Spleen (tissue), 11 donors: Measurements from ENCODE around the gene CCSER2. TPM values are rescaled to one million over a fixed set of nuclear protein-coding genes. Genes with fewer than 3 reads are reported as not detected.
"Not testable (repeated sequence)": the region's sequence is repeated elsewhere in the genome, so short reads cannot be mapped to it uniquely, and the experiment has no call there.

Experiments used
- DNase-seq: peaks from one replicate; pipeline ENCODE4 v3.0.0-alpha.2; 2020
- H3K27ac ChIP-seq, 8 donors: fragments of 200-600 bp; sonication (generic) in 7 of 8; 1 replicate in 4 of 8; 2 replicates in 4 of 8; pipeline versions ENCODE4 v1.5.0 to v1.8.0; 2016 to 2021; ENCODE audit warnings: inconsistent platforms in 4 of 8, mild to moderate bottlenecking in 4 of 8, moderate library complexity in 1 of 8
- H3K27me3 ChIP-seq, 7 donors: fragments of 200-600 bp; sonication (generic) in 6 of 7; replicated peaks in 1 of 7; 1 replicate in 4 of 7; 2 replicates in 3 of 7; pipeline versions ENCODE4 v1.5.0 to v1.8.0; 2016 to 2021; ENCODE audit warnings: inconsistent platforms in 3 of 7, mild to moderate bottlenecking in 1 of 7
- H3K36me3 ChIP-seq, 6 donors: fragments of 200-600 bp; sonication (generic) in 5 of 6; 1 replicate in 4 of 6; 2 replicates in 2 of 6; pipeline versions ENCODE4 v1.5.0 to v1.8.0; 2016 to 2021; ENCODE audit warnings: inconsistent platforms in 2 of 6
- H3K4me1 ChIP-seq, 6 donors: fragments of 200-600 bp; sonication (generic) in 5 of 6; 1 replicate in 3 of 6; 2 replicates in 3 of 6; pipeline versions ENCODE4 v1.5.0 to v1.8.0; 2016 to 2021; ENCODE audit warnings: inconsistent platforms in 3 of 6
- H3K4me3 ChIP-seq, 8 donors: fragments of 200-600 bp; sonication (generic) in 7 of 8; 1 replicate in 4 of 8; 2 replicates in 4 of 8; pipeline versions ENCODE4 v1.5.0 to v1.8.0; 2016 to 2021; ENCODE audit warnings: inconsistent platforms in 4 of 8, mild to moderate bottlenecking in 4 of 8, moderate library complexity in 2 of 8
- H3K9me3 ChIP-seq, 8 donors: fragments of 200-600 bp; sonication (generic) in 7 of 8; 1 replicate in 4 of 8; 2 replicates in 4 of 8; pipeline versions ENCODE4 v1.5.0 to v1.8.0; 2016 to 2021; ENCODE audit warnings: inconsistent platforms in 4 of 8
- CTCF ChIP-seq, 11 experiments: fragments of 200-600 bp in 7 of 11; fragments of 450-650 bp in 4 of 11; sonication (generic) in 4 of 11; IDR thresholded peaks in 8 of 11; conservative IDR thresholded peaks in 3 of 11; 1 replicate in 7 of 11; 2 replicates in 4 of 11; pipeline versions ENCODE4 v1.4.0 to v1.8.0; 2016 to 2021; ENCODE audit warnings: antibody characterized with exemption in 11 of 11, inconsistent platforms in 4 of 11, mild to moderate bottlenecking in 1 of 11
- POLR2A ChIP-seq, 3 donors: fragments of 450-650 bp; IDR thresholded peaks; one replicate each; pipeline ENCODE4 v1.5.1; 2017; ENCODE audit warnings: antibody characterized with exemption in 3 of 3, mild to moderate bottlenecking in 1 of 3
- POLR2AphosphoS5 ChIP-seq, 3 donors: sonication (generic); formaldehyde crosslinking; IDR thresholded peaks; one replicate each; pipeline ENCODE4 v1.5.1; 2017; ENCODE audit warnings: antibody characterized with exemption in 3 of 3
- WGBS, 5 donors: extraction: QIAGEN DNeasy Blood & Tissue Kit in 3 of 5; methylation state at CpG; one replicate each; pipeline versions ENCODE4 v1.1.5 to v1.1.7; 2013 to 2018; 5-methylcytosine and 5-hydroxymethylcytosine counted together
- intact Hi-C: fragments of 100-400 bp; cut with DNase I; formaldehyde crosslinking; loops from one replicate; pipeline ENCODE4 v1.15.0; 2023; ENCODE audit warnings: low total_unique reads
- polyA plus RNA-seq, 3 donors: library from polyadenylated mRNA; stranded (reverse); fragments of 200-250 nt; gene quantifications; one replicate each; pipeline ENCODE4 v1.2.1, GENCODE V29; 2013
- total RNA-seq, 7 donors: library from RNA; depleted of rRNA in 3 of 7; stranded (reverse); fragments of >200 nt in 3 of 7; fragmentation: NEBNext Ultra II Directional in 4 of 7; extraction: Animal tissue kit (Norgen Biotek cat#: 25700) in 4 of 7; gene quantifications; one replicate each; pipeline versions ENCODE4 v1.1.0 to v1.2.1, GENCODE V29; 2016 to 2021
- donor health status: healthy with polysubstance abuse.
- donor health status: DM: no; HTN: no; CAD: no; lungs with moderate emphysema.
- donor health status: DM: no; HTN: no; CAD: no.
- donor health status: Bipolar disorder and iron deficiency.
- donor health status: healthy.
- donor health status: DM: no; HTN: no; CAD: no.
- donor health status: DM: yes; HTN: yes; CAD: no.

CCSER2 gene
- total and polyA plus RNA-seq, 10 donors, result 5.3 to 61.4 (median 45.2) TPM

GRCh38 chr10:84528526-84528925 lies 200.1 kb downstream of the CCSER2 start:
- H3K27ac ChIP-seq, H3K27me3 ChIP-seq, DNase-seq, H3K4me1 ChIP-seq, H3K36me3 ChIP-seq, H3K4me3 ChIP-seq, intact Hi-C loops: not testable (repeated sequence)
- WGBS, 5 donors, result 80 to 85% (median 83%) methylated on average over 5 of the region's 5 CpGs
- peaks cover 0 to 16% (median 11%) of the 10 kb centered on the region in 8 donors for H3K9me3 ChIP-seq

GRCh38 chr10:84530724-84531325 lies 202.4 kb downstream of the CCSER2 start:
- WGBS, 5 donors, result 87 to 93% (median 91%) methylated on average over 9 of the region's 9 CpGs
- Histone ChIP-seq H3K27ac (no peak overlapping the region), H3K36me3 (no peaks in the 10 kb centered on the region), H3K4me1 (no peaks in the 10 kb centered on the region), H3K9me3 (peaks cover 0 to 10% (median 7%) of the 10 kb centered on the region in 8 donors), H3K27me3 (peaks cover 0 to 8% (median 0%) of the 10 kb centered on the region in 7 donors), H3K4me3 (no peak overlapping the region)
- TF ChIP-seq POLR2AphosphoS5 (IDR thresholded peaks at IDR 0.05) (no peak), POLR2A (IDR thresholded peaks at IDR 0.05) (no peak), CTCF (IDR thresholded peaks at IDR 0.05 in 8 of 11, conservative IDR thresholded peaks at IDR 0.05 in 3 of 11) (no peak)
- no peak for DNase-seq
- intact Hi-C loops, result no loop called here

GRCh38 chr10:84531396-84531795 lies 203.0 kb downstream of the CCSER2 start:
- H3K4me3 ChIP-seq, result no peak overlapping the region
- no peak overlapping the region for H3K27ac ChIP-seq
- no peak for TF ChIP-seq CTCF (IDR thresholded peaks at IDR 0.05 in 8 of 11, conservative IDR thresholded peaks at IDR 0.05 in 3 of 11)
- no peak for TF ChIP-seq POLR2AphosphoS5 (IDR thresholded peaks at IDR 0.05)
- no peak for TF ChIP-seq POLR2A (IDR thresholded peaks at IDR 0.05)
- no peaks in the 10 kb centered on the region for H3K4me1 ChIP-seq
- DNase-seq, result no peak
- peaks cover 0 to 4% (median under 1%) of the 10 kb centered on the region in 8 donors for H3K9me3 ChIP-seq
- H3K27me3 ChIP-seq, result peaks cover 0 to 10% (median 0%) of the 10 kb centered on the region in 7 donors
- 86 to 94% (median 87%) methylated on average over 2 of the region's 2 CpGs for WGBS, 5 donors
- intact Hi-C loops, result no loop called here
- H3K36me3 ChIP-seq, result no peaks in the 10 kb centered on the region

GRCh38 chr10:84534168-84534567 lies 205.8 kb downstream of the CCSER2 start:
- 52 to 67% (median 56%) methylated on average over 2 of the region's 2 CpGs for WGBS, 5 donors
- DNase-seq, result no peak
- TF ChIP-seq POLR2AphosphoS5 (IDR thresholded peaks at IDR 0.05), result no peak
- no peak for TF ChIP-seq CTCF (IDR thresholded peaks at IDR 0.05 in 8 of 11, conservative IDR thresholded peaks at IDR 0.05 in 3 of 11)
- TF ChIP-seq POLR2A (IDR thresholded peaks at IDR 0.05), result no peak
- intact Hi-C loops, result no loop called here
- H3K4me1 ChIP-seq, result peaks cover 0 to 7% (median 6%) of the 10 kb centered on the region in 6 donors
- H3K9me3 ChIP-seq, result no peaks in the 10 kb centered on the region
- peaks cover 0 to 18% (median 0%) of the 10 kb centered on the region in 7 donors for H3K27me3 ChIP-seq
- no peak overlapping the region for H3K27ac ChIP-seq
- no peak overlapping the region for H3K4me3 ChIP-seq
- H3K36me3 ChIP-seq, result no peaks in the 10 kb centered on the region
